DOHH2 (cell line): Measurements from ENCODE around the gene FSTL4.
A peak's percentile ranks its signal among the peaks of the same experiment; 100 is the strongest.

ENCODE experiments used
- H3F3A ChIP-seq: fragments of 200-600 bp; sonication (generic), shearing (Covaris generic); 2 replicates; pipeline ENCODE4 v1.6.0; 2016; ENCODE audit warnings: antibody characterized with exemption, mild to moderate bottlenecking; ENCODE audit not compliant: control insufficient read depth, insufficient read depth
- H3K27ac ChIP-seq: fragments of 200-600 bp; sonication (generic); 2 replicates; pipeline ENCODE4 v1.5.1; 2014; ENCODE audit warnings: low read depth, mild to moderate bottlenecking, low read length, moderate library complexity
- H3K27me3 ChIP-seq: fragments of 200-600 bp; sonication (generic); 2 replicates; pipeline ENCODE4 v1.6.1; 2014; ENCODE audit warnings: mild to moderate bottlenecking, low read length, mixed read lengths; ENCODE audit not compliant: control insufficient read depth
- H3K36me3 ChIP-seq: fragments of 200-600 bp; sonication (generic); 2 replicates; pipeline ENCODE4 v1.6.1; 2014; ENCODE audit warnings: mild to moderate bottlenecking, low read length, moderate library complexity, mixed read lengths; ENCODE audit not compliant: control insufficient read depth
- H3K4me1 ChIP-seq: fragments of 200-600 bp; sonication (generic); 2 replicates; pipeline ENCODE4 v1.6.1; 2014; ENCODE audit warnings: mild to moderate bottlenecking, low read length, mixed read lengths; ENCODE audit not compliant: control insufficient read depth
- H3K4me2 ChIP-seq: fragments of 200-600 bp; sonication (generic); 2 replicates; pipeline ENCODE4 v1.6.0; 2014; ENCODE audit warnings: mild to moderate bottlenecking, low read length, moderate library complexity
- H3K4me3 ChIP-seq: fragments of 200-600 bp; sonication (generic); 2 replicates; pipeline ENCODE4 v1.5.1; 2014; ENCODE audit warnings: mild to moderate bottlenecking, low read length, mixed read lengths
- H3K79me2 ChIP-seq: fragments of 200-600 bp; sonication (generic); 2 replicates; pipeline ENCODE4 v1.6.1; 2014; ENCODE audit warnings: mild to moderate bottlenecking, low read length, mixed read lengths; ENCODE audit not compliant: control insufficient read depth
- H3K9me2 ChIP-seq: fragments of 200-600 bp; sonication (generic); replicated peaks from 2 replicates; pipeline ENCODE4 v1.6.1; 2014; ENCODE audit warnings: mild to moderate bottlenecking, low read length, mixed read lengths; ENCODE audit not compliant: control insufficient read depth
- H3K9me3 ChIP-seq: fragments of 200-600 bp; sonication (generic); 2 replicates; pipeline ENCODE4 v1.6.1; 2014; ENCODE audit warnings: antibody characterized with exemption, low read length, mixed read lengths; ENCODE audit not compliant: control insufficient read depth, insufficient read depth
- H4K20me1 ChIP-seq: fragments of 200-600 bp; sonication (generic); 2 replicates; pipeline ENCODE4 v1.6.0; 2014; ENCODE audit warnings: low read depth, mild to moderate bottlenecking, antibody characterized with exemption, low read length, moderate library complexity; ENCODE audit not compliant: control insufficient read depth, insufficient read depth
- CTCF ChIP-seq: fragments of 200-600 bp; sonication (generic); IDR thresholded peaks from one replicate; pipeline ENCODE4 v1.5.1; 2014; ENCODE audit warnings: antibody characterized with exemption, mild to moderate bottlenecking, low read depth, low read length; ENCODE audit not compliant: poor library complexity, severe bottlenecking
- EZH2phosphoT487 ChIP-seq: fragments of 200-600 bp; sonication (generic); IDR thresholded peaks from 2 replicates; pipeline ENCODE4 v1.6.1; 2017; ENCODE audit warnings: borderline replicate concordance, mild to moderate bottlenecking, antibody characterized with exemption, low read length, moderate library complexity, mixed read lengths

The FSTL4 gene

DNA sequence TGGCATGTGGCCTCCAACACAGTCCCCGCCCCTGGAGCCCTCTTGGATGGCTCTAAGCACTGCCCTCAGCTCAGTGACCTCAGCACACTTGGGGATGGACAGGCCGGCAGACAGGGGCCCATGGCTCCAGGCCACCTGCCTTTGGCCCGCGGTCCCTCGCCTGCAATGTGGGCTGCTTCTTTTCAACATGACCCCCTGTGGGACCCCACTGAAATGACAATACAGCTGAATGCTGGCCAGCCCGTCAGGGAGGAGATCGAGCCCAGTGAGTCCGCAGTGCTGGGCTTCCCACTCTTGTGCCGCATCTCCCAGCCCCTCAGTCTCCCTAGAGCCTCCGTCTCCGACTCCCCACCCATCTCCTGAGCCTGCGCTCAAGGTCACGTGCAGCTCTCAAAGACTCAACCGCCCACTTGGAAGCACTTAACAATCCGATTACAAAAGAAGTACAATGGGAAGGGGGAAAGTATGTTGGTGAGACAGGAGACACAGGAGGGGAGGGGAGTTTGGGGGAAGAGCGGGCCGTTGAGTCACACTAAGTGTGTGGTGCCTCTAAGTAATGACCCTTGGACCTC, 321.6 kb downstream of the FSTL4 start:
- H3K9me3 ChIP-seq, result no peaks in the 10 kb centered on the region
- TF ChIP-seq CTCF (no peak), EZH2phosphoT487 (no peak)
- no peaks in the 10 kb centered on the region for H4K20me1 ChIP-seq
- no peak overlapping the region for H3K27ac ChIP-seq
- no peaks in the 10 kb centered on the region for H3K79me2 ChIP-seq
- no peaks in the 10 kb centered on the region for H3K27me3 ChIP-seq
- no peaks in the 10 kb centered on the region for H3K9me2 ChIP-seq
- H3K4me1 ChIP-seq, result no peaks in the 10 kb centered on the region
- H3K36me3 ChIP-seq, result no peaks in the 10 kb centered on the region
- H3K4me3 ChIP-seq, result no peak overlapping the region
- no peak overlapping the region for H3K4me2 ChIP-seq
- H3F3A ChIP-seq, result no peaks in the 10 kb centered on the region

- no peaks in the 10 kb centered on the region for H3K9me3 ChIP-seq
Measured at GRCh38 chr5:133289686-133290367, 322.5 kb downstream of the FSTL4 start.

GRCh38 chr5:133287500-133287899, 324.8 kb downstream of the FSTL4 start:
- Histone ChIP-seq H3K27ac (no peak overlapping the region), H3K4me1 (no peaks in the 10 kb centered on the region), H3K4me3 (no peak overlapping the region), H3K36me3 (no peaks in the 10 kb centered on the region), H3F3A (no peaks in the 10 kb centered on the region), H3K9me3 (no peaks in the 10 kb centered on the region), H3K79me2 (no peaks in the 10 kb centered on the region), H3K27me3 (no peaks in the 10 kb centered on the region), H4K20me1 (no peaks in the 10 kb centered on the region), H3K9me2 (no peaks in the 10 kb centered on the region), H3K4me2 (no peak overlapping the region)
- TF ChIP-seq EZH2phosphoT487, result no peak
- peak; percentile 27 for TF ChIP-seq CTCF

More at GRCh38 chr5:133289686-133290367, 322.5 kb downstream of the FSTL4 start:
- Histone ChIP-seq H3K27ac (no peak overlapping the region), H3K4me1 (no peaks in the 10 kb centered on the region), H3K27me3 (no peaks in the 10 kb centered on the region), H3K79me2 (no peaks in the 10 kb centered on the region), H3F3A (no peaks in the 10 kb centered on the region), H3K4me2 (no peak overlapping the region), H3K4me3 (no peak overlapping the region), H3K9me2 (no peaks in the 10 kb centered on the region), H3K36me3 (no peaks in the 10 kb centered on the region), H4K20me1 (no peaks in the 10 kb centered on the region)
- TF ChIP-seq EZH2phosphoT487, result no peak
- no peak for TF ChIP-seq CTCF
